Measurements from ENCODE around the gene ACTR6.

- TF ChIP-seq CTCF (IDR thresholded peaks at IDR 0.05), result no peak
- no peak for TF ChIP-seq POLR2A (IDR thresholded peaks at IDR 0.05)
These were observed 27.5 kb upstream of the ACTR6 start for GRCh38 chr12:100173111-100173510.
